ENCODE results near the gene RFX2.
A peak's percentile ranks its signal among the peaks of the same experiment; 100 is the strongest.

Gene RFX2

DNA sequence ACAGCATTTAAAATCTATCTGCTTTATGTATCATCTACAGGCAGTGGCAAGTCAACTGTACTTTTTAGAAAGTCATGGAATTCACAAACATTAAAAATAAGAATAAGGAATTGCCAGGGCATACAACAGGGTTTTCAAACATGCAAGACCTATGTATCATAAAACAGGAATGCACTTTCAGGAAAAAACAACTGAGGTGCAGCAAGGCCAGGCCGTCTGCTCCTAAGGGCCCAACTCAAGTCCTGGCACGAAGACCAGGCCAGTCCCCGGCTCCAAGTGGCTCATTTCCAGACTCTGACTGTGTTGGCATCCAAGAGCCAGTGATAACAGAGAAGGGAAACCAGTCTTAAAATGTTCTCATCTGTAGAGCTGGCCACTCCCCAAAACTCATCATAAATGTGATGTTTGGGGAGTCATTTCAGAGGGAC is 7.1 kb downstream of the RFX2 start:
- no peak for DNase-seq

- DNase-seq, result no peak
Observed at GRCh38 chr19:6101991-6102390, 8.3 kb downstream of the RFX2 start.

- no peak for DNase-seq
Observed at GRCh38 chr19:6101291-6101825, 8.9 kb downstream of the RFX2 start.

DNA sequence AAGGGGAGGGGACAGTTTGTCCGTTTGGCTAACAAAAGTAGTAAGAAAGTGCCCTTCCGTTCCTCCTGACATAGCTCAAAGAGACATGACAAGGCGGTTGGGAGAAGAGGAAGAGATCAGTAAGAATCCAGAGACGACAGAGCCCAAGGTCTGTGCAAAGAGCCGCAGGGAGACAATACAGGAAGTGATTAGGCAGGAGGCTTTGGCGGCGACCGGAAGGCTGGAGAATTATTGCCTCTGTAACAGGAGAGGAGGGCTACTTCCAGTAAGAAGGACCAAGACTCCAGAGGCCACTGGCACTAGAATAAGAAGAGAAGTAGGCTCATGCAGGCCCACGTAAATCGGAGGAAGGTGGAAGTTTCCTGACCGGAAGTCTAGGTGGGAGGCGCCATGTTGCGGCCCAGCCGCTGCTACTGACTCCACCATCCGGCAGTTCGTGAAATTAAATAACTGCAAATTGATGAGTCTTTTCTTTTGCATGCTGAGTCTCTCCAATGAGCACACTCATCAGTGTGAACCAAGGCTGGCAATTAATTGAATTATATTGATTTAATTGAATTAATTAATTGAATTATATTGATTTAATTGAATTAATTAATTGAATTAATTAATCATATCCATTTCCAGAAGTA is 9.9 kb downstream of the RFX2 start:
- peak in 1 of 5 donors; percentile 61 for DNase-seq

DNA sequence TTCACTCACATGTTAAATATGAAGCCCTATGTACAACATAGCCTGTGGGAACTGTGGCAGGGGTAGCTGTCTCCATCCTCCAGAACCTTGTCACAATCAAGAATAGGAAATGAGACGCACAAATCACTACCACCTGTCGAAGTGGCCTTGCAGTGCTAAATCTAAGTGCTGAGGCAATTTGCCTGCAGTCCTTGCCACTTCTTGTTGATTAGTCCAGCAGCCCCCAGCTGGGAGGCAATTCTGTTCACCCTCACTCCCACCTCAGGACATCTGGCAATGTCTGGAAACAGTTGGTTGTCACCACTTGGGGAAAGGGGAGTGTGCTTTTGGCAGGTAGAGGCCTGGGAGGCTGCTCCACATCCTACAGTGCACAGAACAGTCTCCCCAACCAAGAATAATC is 10.7 kb downstream of the RFX2 start:
- no peak for DNase-seq

GRCh38 chr19:6099033-6099432 is 11.3 kb downstream of the RFX2 start:
- no peak for DNase-seq

DNA sequence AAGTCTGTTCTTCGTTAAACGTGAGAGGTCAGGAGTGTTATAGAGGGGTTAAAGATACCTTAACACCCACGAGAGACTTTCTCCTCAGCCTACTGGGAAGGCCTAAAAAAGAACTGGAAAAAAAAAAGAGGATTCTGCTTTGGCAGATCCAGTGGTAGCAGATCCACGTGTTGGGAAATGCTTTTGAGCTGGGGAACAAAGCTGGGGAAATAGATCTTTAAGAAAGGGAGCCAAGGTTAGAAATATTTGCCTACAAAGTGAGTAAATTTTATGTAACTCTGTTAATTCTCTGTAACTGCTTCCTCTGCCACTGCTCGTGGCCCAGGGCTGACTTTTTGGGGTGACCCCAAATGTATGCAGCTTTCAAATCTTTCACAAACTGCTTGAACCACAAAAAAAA is 11.7 kb downstream of the RFX2 start:
- no peak for DNase-seq

DNA sequence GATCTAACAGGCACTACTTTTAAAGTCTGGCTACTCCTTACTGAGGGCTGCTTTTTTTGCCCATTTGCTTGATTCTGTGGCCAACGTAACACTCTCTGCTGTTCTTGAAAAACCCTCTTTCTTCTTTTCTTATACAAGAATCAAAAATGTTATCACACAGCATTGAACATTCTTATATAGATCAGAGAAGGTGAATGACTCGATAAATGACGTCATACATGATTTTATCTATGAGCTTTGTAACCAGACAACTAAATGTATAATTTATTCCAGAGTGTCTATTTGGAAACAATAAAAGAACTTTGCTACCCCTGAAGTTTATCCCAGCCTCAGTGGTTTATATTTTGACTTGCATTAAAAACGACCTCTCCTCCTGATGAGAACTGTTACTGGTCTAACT is 12.4 kb downstream of the RFX2 start:
- DNase-seq, result no peak

DNA sequence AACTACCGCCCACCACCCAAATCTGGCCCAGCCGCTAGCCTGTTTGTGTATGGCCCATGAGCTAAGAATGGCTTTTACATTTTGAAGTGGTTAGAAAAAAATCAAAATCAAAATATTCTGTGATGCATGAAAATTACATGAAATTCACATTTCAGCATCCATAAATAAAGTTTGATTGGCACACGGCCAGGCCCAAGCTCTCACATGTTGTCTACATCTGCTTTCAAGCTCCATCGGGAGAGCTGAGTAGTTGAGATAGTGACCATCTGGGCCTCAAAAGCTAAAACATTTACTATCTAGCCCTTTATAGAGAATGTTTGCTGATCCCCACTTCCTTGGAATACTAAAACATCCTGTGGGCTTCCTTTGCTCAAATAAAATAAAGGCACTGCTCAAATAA is 14.5 kb downstream of the RFX2 start:
- DNase-seq, result no peak

DNA sequence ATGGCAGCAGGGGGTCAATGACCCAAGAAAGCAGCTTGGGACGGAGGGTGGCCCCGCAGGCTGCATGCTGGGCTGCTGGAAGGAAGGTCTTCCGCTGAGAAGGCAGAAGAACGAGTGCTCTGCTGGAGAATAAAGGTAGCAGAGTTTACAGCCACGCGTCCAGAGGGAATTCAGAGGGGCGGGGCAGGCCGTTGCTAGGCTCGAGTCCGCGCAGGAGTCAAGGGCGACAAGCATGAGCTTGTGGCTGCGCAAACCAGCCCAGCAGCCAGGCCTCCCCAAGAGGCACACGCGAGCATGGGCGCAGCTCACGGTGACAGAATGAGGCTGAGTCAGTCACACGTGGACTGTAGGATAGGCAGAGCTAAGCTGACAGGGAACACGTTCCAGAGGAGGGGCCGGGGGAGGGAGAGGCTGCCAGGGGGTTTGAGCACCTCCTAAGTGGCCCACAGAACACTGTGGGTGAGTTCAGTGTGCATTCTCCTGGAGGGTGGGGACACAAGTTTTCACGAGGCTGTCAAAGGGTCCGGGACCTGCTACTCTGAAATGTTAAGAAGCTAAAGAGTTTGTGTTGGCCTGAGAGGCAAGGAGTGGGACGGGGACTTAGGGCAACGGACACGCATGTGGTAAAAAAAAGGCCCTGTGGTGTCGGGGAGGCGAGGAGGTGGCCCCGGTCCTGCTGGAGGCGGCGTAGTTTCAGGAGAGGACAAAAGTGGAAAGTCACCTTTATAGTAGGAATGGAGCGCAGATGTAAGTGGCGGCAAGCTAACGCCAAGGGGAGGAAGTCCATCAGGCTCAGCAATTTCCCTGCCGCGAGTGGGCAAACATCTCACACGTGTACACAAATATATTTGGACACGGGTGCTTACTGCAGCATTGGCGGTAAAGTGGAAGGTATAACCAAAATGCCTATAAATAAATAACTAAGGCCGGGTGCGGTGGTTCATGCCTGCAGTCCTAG is 17.7 kb downstream of the RFX2 start:
- DNase-seq, result no peak

DNA sequence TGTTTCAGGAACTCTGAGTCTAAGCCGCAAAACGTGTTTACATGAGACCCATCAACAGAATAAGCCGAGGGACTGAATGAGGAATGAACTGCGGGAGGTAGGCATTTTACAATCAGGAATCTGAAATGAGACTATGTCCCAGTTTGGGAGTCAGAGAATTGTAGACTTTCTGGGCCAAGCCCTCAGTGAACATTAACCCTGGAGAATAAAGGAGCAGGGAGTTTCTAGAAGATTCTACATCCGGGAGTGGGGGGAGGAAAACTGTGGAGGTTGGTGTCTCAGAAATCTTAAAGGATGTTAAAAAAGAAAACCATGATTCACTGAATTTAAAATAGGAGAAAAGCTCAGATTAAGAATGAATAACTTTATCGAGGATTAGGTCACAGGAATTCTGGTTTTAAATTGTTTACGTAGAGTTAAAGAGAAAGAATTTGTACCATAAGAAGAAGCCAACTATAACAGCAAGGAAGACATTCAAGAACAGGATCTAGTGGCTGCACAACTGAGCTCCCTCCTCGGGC is 18.5 kb downstream of the RFX2 start:
- no peak for DNase-seq

DNA sequence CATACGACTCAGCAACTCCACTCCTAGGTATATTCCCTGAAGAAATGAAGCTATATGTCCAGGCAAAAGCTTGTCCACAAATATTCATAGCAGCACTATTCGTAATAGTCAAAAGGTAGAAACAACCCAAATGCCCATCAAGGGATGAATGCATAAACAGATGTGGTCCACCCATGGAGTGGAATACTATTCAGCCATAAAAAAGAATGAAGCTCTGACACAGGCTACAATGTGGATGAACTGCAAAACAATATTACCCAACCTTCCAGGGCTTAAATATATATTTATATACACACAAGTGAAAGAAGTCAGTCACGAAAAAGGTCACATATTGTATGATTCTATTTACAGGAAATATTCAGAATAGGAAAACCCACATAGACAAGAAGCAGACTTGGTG is 19.7 kb downstream of the RFX2 start:
- no peak for DNase-seq

DNA sequence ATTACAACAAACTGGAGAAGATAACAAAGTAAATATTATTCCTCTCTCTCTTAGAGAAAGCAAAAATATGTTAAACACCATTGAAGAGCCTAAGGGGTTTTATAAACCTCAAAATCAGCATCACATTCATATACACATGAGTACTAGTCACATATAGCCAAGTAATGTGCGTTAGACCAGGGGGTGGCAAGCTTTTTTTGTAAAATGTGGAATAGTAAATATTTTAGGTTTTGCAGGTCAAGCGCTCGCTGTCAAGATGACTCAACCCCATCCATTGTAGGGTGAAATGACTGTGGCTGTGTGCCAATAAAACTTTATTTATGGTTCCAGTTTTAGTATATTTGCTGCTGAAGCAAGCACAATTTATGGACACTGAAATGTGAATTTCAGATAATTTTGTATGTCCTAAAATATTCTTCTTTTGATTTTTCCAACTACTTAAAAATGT is 21.7 kb downstream of the RFX2 start:
- no peak for DNase-seq

- no peak for DNase-seq
Observed at GRCh38 chr19:6087074-6087571, 23.2 kb downstream of the RFX2 start.

- DNase-seq, result no peak
Observed at GRCh38 chr19:6086068-6086788, 24.1 kb downstream of the RFX2 start.

- no peak for DNase-seq
Observed at GRCh38 chr19:6084821-6085220, 25.5 kb downstream of the RFX2 start.

- no peak for DNase-seq
Observed at GRCh38 chr19:6079107-6079506, 31.2 kb downstream of the RFX2 start.

GRCh38 chr19:6078068-6078467 is 32.2 kb downstream of the RFX2 start:
- DNase-seq, result no peak

- DNase-seq, result no peak
Observed at GRCh38 chr19:6076675-6077463, 33.4 kb downstream of the RFX2 start.

DNA sequence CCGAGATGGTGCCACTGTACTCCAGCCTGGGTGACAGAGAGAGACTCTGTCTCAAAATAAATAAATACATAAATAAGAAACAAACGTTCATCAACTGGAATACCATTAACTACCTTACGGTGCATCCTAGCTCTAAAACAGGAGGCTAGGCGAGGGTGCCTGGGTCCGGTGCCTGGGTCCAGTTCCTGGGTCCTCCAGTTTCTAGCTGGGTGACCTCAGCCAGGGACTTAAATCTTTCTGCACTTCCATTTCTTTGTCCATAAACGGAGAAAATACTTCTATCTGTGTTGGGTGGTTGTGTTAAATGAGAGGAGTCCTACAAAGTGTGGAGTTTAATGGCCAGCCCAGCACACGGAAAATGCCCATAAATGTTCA is 34.0 kb downstream of the RFX2 start:
- no peak for DNase-seq

GRCh38 chr19:6074709-6075403 is 35.4 kb downstream of the RFX2 start:
- no peak for DNase-seq
